Natural killer cell (primary cell): ENCODE results near the gene H1-8. TPM values are rescaled to one million over a fixed set of nuclear protein-coding genes. Genes with fewer than 3 reads are reported as not detected.

Experiments used
- ATAC-seq, 3 donors: fragments of 150-1000 bp in 2 of 3; fragments of 200-7000 bp in 1 of 3; cut with Tn5 transposase; 1 replicate in 1 of 3; 2 replicates in 2 of 3; pipeline ENCODE4 v1.10.0; 2021; ENCODE audit warnings: mild to moderate bottlenecking in 2 of 3, moderate library complexity in 2 of 3
- DNase-seq, 2 donors: peaks; one replicate each; pipeline versions ENCODE4 v3.0.0 to v3.0.0-alpha.2; 2013 to 2021; ENCODE audit warnings: mixed read lengths in 1 of 2
- H3K27ac ChIP-seq: one replicate; pipeline ENCODE4 v1.5.1; 2013; ENCODE audit warnings: mild to moderate bottlenecking, low read length
- H3K27me3 ChIP-seq: one replicate; pipeline ENCODE4 v1.6.1; 2013; ENCODE audit warnings: low read length; ENCODE audit not compliant: control insufficient read depth, insufficient read depth
- H3K36me3 ChIP-seq: one replicate; pipeline ENCODE4 v1.6.1; 2013; ENCODE audit warnings: low read length; ENCODE audit not compliant: control insufficient read depth, insufficient read depth
- H3K4me1 ChIP-seq: one replicate; pipeline ENCODE4 v1.6.1; 2013; ENCODE audit warnings: low read length; ENCODE audit not compliant: control insufficient read depth, insufficient read depth
- H3K4me3 ChIP-seq: one replicate; pipeline ENCODE4 v1.5.1; 2013; ENCODE audit warnings: low read length
- H3K9me3 ChIP-seq: one replicate; pipeline ENCODE4 v1.6.1; 2013; ENCODE audit warnings: low read length; ENCODE audit not compliant: control insufficient read depth, insufficient read depth
- H3K27ac Mint-ChIP-seq, 2 donors: one replicate each; pipeline ENCODE4 v1.8.0; 2022; ENCODE audit warnings: mild to moderate bottlenecking in 2 of 2, mixed read lengths in 2 of 2, moderate library complexity in 1 of 2
- H3K27me3 Mint-ChIP-seq, 2 donors: one replicate each; pipeline ENCODE4 v1.8.0; 2022; ENCODE audit warnings: low read depth in 2 of 2, mixed read lengths in 2 of 2
- H3K36me3 Mint-ChIP-seq: one replicate; pipeline ENCODE4 v1.8.0; 2022; ENCODE audit warnings: mixed read lengths
- H3K4me1 Mint-ChIP-seq, 2 donors: one replicate each; pipeline ENCODE4 v1.8.0; 2022; ENCODE audit warnings: mixed read lengths in 2 of 2
- H3K4me3 Mint-ChIP-seq: one replicate; pipeline ENCODE4 v1.8.0; 2022; ENCODE audit warnings: mild to moderate bottlenecking, moderate library complexity, mixed read lengths
- H3K9me3 Mint-ChIP-seq, 2 donors: one replicate each; pipeline ENCODE4 v1.8.0; 2022; ENCODE audit warnings: mixed read lengths in 2 of 2
- CTCF ChIP-seq: fragments of 200-600 bp; IDR thresholded peaks from one replicate; pipeline ENCODE4 v1.8.0; 2022; ENCODE audit warnings: antibody characterized with exemption
- WGBS: methylation state at CpG from one replicate; pipeline ENCODE4 v1.1.7; 2013; ENCODE audit warnings: missing lambda C conversion rate; ENCODE audit not compliant: insufficient coverage; 5-methylcytosine and 5-hydroxymethylcytosine counted together
- intact Hi-C: fragments of 100-400 bp; cut with micrococcal nuclease; formaldehyde crosslinking; loops from one replicate; pipeline ENCODE4 v1.14.2; 2022
- total RNA-seq, 4 donors: library from RNA; stranded (reverse); fragments of 120-200 nt in 1 of 4; gene quantifications; one replicate each; pipeline versions ENCODE4 v1.2.3 to v1.2.4, GENCODE V29; 2013 to 2022

The H1-8 gene
- total RNA-seq, 3 donors from 2014 or later (not counting 1 experiment from before 2014, with no cell fraction given): not detected

DNA sequence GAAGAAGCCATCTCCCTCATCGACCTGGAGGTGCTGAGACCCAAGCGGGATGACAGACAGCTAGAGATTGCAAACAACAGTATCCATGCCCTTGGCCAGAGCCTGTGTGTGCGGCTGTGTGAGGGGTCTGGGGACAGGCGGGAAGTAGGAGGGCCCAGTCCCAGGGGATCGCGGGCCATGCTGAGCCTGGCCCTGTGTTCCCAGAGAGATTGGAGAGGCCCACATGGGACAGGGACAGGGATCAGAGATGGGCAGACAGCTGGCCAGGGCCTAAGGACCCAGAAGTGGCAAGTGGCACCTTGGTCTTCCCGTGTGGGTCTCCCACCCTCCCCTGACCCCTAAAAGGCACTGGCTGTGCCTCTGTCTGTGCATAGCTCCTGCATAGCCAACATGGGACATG is 25.5 kb upstream of the H1-8 start:
- H3K36me3 Mint-ChIP-seq: no peaks in the 10 kb centered on the region
- no peak for TF ChIP-seq CTCF

GRCh38 chr3:129518038-129518561 is 24.9 kb upstream of the H1-8 start:
- Histone ChIP-seq H3K4me3 (no peak overlapping the region), H3K36me3 (no peaks in the 10 kb centered on the region), H3K27ac (no peak overlapping the region), H3K9me3 (no peaks in the 10 kb centered on the region), H3K27me3 (no peaks in the 10 kb centered on the region), H3K4me1 (no peaks in the 10 kb centered on the region)
- no peak overlapping the region for H3K27ac Mint-ChIP-seq
- no peaks in the 10 kb centered on the region for H3K27me3 Mint-ChIP-seq
- H3K4me1 Mint-ChIP-seq: peaks cover 0 to under 1% of the 10 kb centered on the region in 2 donors
- no peak for TF ChIP-seq CTCF
- H3K36me3 Mint-ChIP-seq: no peaks in the 10 kb centered on the region
- H3K4me3 Mint-ChIP-seq: no peak overlapping the region
- ATAC-seq (no peak), DNase-seq (no peak)
- intact Hi-C loops: no loop called here
- WGBS: 95% methylated on average over 8 of the region's 8 CpGs
- no peaks in the 10 kb centered on the region for H3K9me3 Mint-ChIP-seq

More for the DNA sequence above, 25.5 kb upstream of the H1-8 start:
- no peak overlapping the region for H3K27ac ChIP-seq
- H3K27me3 Mint-ChIP-seq: no peaks in the 10 kb centered on the region
- H3K4me3 ChIP-seq: no peak overlapping the region
- H3K36me3 ChIP-seq: no peaks in the 10 kb centered on the region
- no peak overlapping the region for H3K27ac Mint-ChIP-seq
- ATAC-seq (no peak), DNase-seq (no peak)
- no peaks in the 10 kb centered on the region for H3K9me3 ChIP-seq
- no peaks in the 10 kb centered on the region for H3K9me3 Mint-ChIP-seq
- no peaks in the 10 kb centered on the region for H3K4me1 ChIP-seq
- intact Hi-C loops: no loop called here
- WGBS: 96% methylated on average over 7 of the region's 7 CpGs
- no peaks in the 10 kb centered on the region for H3K4me1 Mint-ChIP-seq
- H3K27me3 ChIP-seq: no peaks in the 10 kb centered on the region
- H3K4me3 Mint-ChIP-seq: no peak overlapping the region

GRCh38 chr3:129518581-129518980 is 24.4 kb upstream of the H1-8 start:
- Mint-ChIP-seq H3K9me3 (no peaks in the 10 kb centered on the region), H3K36me3 (no peaks in the 10 kb centered on the region), H3K4me1 (peaks cover 0 to 4% of the 10 kb centered on the region in 2 donors), H3K27ac (no peak overlapping the region), H3K27me3 (no peaks in the 10 kb centered on the region), H3K4me3 (no peak overlapping the region)
- H3K4me1 ChIP-seq: no peaks in the 10 kb centered on the region
- H3K27ac ChIP-seq: no peak overlapping the region
- H3K4me3 ChIP-seq: no peak overlapping the region
- intact Hi-C loops: no loop called here
- no peak for TF ChIP-seq CTCF
- no peaks in the 10 kb centered on the region for H3K36me3 ChIP-seq
- H3K9me3 ChIP-seq: no peaks in the 10 kb centered on the region
- WGBS: 97% methylated on average over 8 of the region's 8 CpGs
- H3K27me3 ChIP-seq: no peaks in the 10 kb centered on the region
- no peak for DNase-seq
- ATAC-seq: no peak

DNA sequence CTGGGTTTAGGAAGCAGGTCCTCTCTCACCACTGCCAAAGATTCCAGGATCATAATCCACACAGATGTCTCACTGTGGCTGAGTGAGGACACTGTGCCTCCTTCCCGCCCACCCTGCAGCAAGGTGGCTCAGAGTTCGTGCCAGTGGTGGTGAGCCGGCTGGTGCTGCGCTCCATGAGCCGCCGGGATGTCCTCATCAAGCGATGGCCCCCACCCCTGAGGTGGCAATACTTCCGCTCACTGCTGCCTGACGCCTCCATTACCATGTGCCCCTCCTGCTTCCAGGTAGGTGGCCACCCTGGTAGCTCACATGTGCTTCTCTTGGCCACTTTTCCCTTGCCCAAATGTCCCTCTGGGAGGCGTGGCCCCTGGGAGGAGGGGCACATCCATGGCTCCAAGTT is 23.5 kb upstream of the H1-8 start:
- DNase-seq (no peak), ATAC-seq (no peak)
- Mint-ChIP-seq H3K36me3 (no peaks in the 10 kb centered on the region), H3K4me1 (peaks cover 0 to 4% of the 10 kb centered on the region in 2 donors), H3K4me3 (no peak overlapping the region), H3K27ac (no peak overlapping the region), H3K9me3 (no peaks in the 10 kb centered on the region), H3K27me3 (no peaks in the 10 kb centered on the region)
- Histone ChIP-seq H3K27me3 (no peaks in the 10 kb centered on the region), H3K27ac (no peak overlapping the region), H3K4me3 (no peak overlapping the region), H3K4me1 (no peaks in the 10 kb centered on the region), H3K36me3 (no peaks in the 10 kb centered on the region), H3K9me3 (no peaks in the 10 kb centered on the region)
- no peak for TF ChIP-seq CTCF
- 97% methylated on average over 10 of the region's 10 CpGs for WGBS
- intact Hi-C loops: no loop called here
